NT2/D1 (cell line): Measurements from ENCODE around the gene GRAMD2B.

Source experiments
- DNase-seq: peaks from one replicate; pipeline ENCODE4 v3.0.0-alpha.2; 2011; ENCODE audit warnings: low read depth, low spot score
- H3K27me3 ChIP-seq: 2 replicates; pipeline ENCODE4 v1.6.0; 2011; ENCODE audit warnings: mild to moderate bottlenecking; ENCODE audit not compliant: insufficient read length, insufficient read depth
- H3K36me3 ChIP-seq: 2 replicates; pipeline ENCODE4 v1.6.1; 2011; ENCODE audit warnings: mild to moderate bottlenecking, low read length, mixed read lengths; ENCODE audit not compliant: insufficient read depth, insufficient read length
- H3K4me1 ChIP-seq: 2 replicates; pipeline ENCODE4 v1.5.1; 2011; ENCODE audit not compliant: insufficient read depth, insufficient read length
- H3K4me3 ChIP-seq: 2 replicates; pipeline ENCODE4 v1.5.1; 2011; ENCODE audit warnings: low read depth; ENCODE audit not compliant: insufficient read length
- H3K9ac ChIP-seq: 2 replicates; pipeline ENCODE4 v1.6.0; 2011; ENCODE audit warnings: low read depth; ENCODE audit not compliant: insufficient read length
- H3K9me3 ChIP-seq: 2 replicates; pipeline ENCODE4 v1.5.1; 2011; ENCODE audit warnings: mild to moderate bottlenecking, low read length; ENCODE audit not compliant: insufficient read depth
- SUZ12 ChIP-seq: IDR thresholded peaks from 2 replicates; pipeline ENCODE4 v1.6.1; 2011; ENCODE audit not compliant: insufficient read length, insufficient read depth; ENCODE audit errors: extremely low read depth
- YY1 ChIP-seq: IDR thresholded peaks from 2 replicates; pipeline ENCODE4 v1.6.1; 2011; ENCODE audit not compliant: insufficient read length, insufficient read depth
- ZNF274 ChIP-seq: IDR thresholded peaks from 2 replicates; pipeline ENCODE4 v1.6.1; 2011; ENCODE audit warnings: mild to moderate bottlenecking, low read depth, low read length

The GRAMD2B gene

GRCh38 chr5:126480824-126481223, 57.6 kb downstream of the GRAMD2B start:
- Histone ChIP-seq H3K27me3 (no peaks in the 10 kb centered on the region), H3K4me3 (no peak overlapping the region), H3K36me3 (peaks cover 5% of the 10 kb centered on the region), H3K9ac (no peak overlapping the region), H3K9me3 (no peaks in the 10 kb centered on the region), H3K4me1 (no peaks in the 10 kb centered on the region)
- TF ChIP-seq ZNF274: no peak
- TF ChIP-seq SUZ12: no peak
- no peak for TF ChIP-seq YY1
- no peak for DNase-seq

- Histone ChIP-seq H3K4me1 (no peaks in the 10 kb centered on the region), H3K9ac (no peak overlapping the region), H3K27me3 (no peaks in the 10 kb centered on the region), H3K36me3 (peaks cover 5% of the 10 kb centered on the region), H3K4me3 (no peak overlapping the region), H3K9me3 (no peaks in the 10 kb centered on the region)
- no peak for DNase-seq
- TF ChIP-seq SUZ12 (no peak), YY1 (no peak), ZNF274 (no peak)
Measured at GRCh38 chr5:126481243-126481642, 58.0 kb downstream of the GRAMD2B start.

GRCh38 chr5:126482591-126482990, 59.4 kb downstream of the GRAMD2B start:
- peaks cover 12% of the 10 kb centered on the region for H3K36me3 ChIP-seq
- DNase-seq: no peak
- no peaks in the 10 kb centered on the region for H3K9me3 ChIP-seq

GRCh38 chr5:126483156-126483555, 59.9 kb downstream of the GRAMD2B start:
- Histone ChIP-seq H3K4me3 (no peak overlapping the region), H3K36me3 (peaks cover 12% of the 10 kb centered on the region), H3K27me3 (no peaks in the 10 kb centered on the region), H3K4me1 (no peaks in the 10 kb centered on the region), H3K9me3 (no peaks in the 10 kb centered on the region), H3K9ac (no peak overlapping the region)
- no peak for TF ChIP-seq ZNF274
- TF ChIP-seq SUZ12: no peak
- TF ChIP-seq YY1: no peak
- DNase-seq: no peak

More at GRCh38 chr5:126482591-126482990, 59.4 kb downstream of the GRAMD2B start:
- Histone ChIP-seq H3K27me3 (no peaks in the 10 kb centered on the region), H3K4me3 (no peak overlapping the region), H3K9ac (no peak overlapping the region), H3K4me1 (no peaks in the 10 kb centered on the region)
- TF ChIP-seq YY1 (no peak), ZNF274 (no peak), SUZ12 (no peak)

GRCh38 chr5:126484253-126484652, 61.0 kb downstream of the GRAMD2B start:
- TF ChIP-seq YY1: no peak
- H3K27me3 ChIP-seq: no peaks in the 10 kb centered on the region
- no peaks in the 10 kb centered on the region for H3K9me3 ChIP-seq
- H3K36me3 ChIP-seq: peaks cover 12% of the 10 kb centered on the region
- DNase-seq: no peak
- no peaks in the 10 kb centered on the region for H3K4me1 ChIP-seq
- H3K4me3 ChIP-seq: no peak overlapping the region
- no peak overlapping the region for H3K9ac ChIP-seq

- DNase-seq: no peak
- TF ChIP-seq ZNF274 (no peak), SUZ12 (no peak), YY1 (no peak)
- no peak overlapping the region for H3K4me3 ChIP-seq
- H3K9ac ChIP-seq: no peak overlapping the region
- no peaks in the 10 kb centered on the region for H3K4me1 ChIP-seq
- H3K27me3 ChIP-seq: no peaks in the 10 kb centered on the region
- H3K36me3 ChIP-seq: peaks cover 12% of the 10 kb centered on the region
- no peaks in the 10 kb centered on the region for H3K9me3 ChIP-seq
Measured at GRCh38 chr5:126486332-126486731, 63.1 kb downstream of the GRAMD2B start.

- Histone ChIP-seq H3K4me3 (no peak overlapping the region), H3K36me3 (peaks cover 12% of the 10 kb centered on the region), H3K9ac (no peak overlapping the region), H3K27me3 (no peaks in the 10 kb centered on the region), H3K4me1 (no peaks in the 10 kb centered on the region), H3K9me3 (no peaks in the 10 kb centered on the region)
- TF ChIP-seq YY1 (no peak), ZNF274 (no peak), SUZ12 (no peak)
- no peak for DNase-seq
Measured at GRCh38 chr5:126487596-126487995, 64.4 kb downstream of the GRAMD2B start.

- peaks cover 12% of the 10 kb centered on the region for H3K36me3 ChIP-seq
- H3K27me3 ChIP-seq: no peaks in the 10 kb centered on the region
- no peak for DNase-seq
- no peak overlapping the region for H3K4me3 ChIP-seq
- no peak overlapping the region for H3K9ac ChIP-seq
- no peaks in the 10 kb centered on the region for H3K9me3 ChIP-seq
- no peak for TF ChIP-seq YY1
- no peak for TF ChIP-seq SUZ12
- TF ChIP-seq ZNF274: no peak
- H3K4me1 ChIP-seq: no peaks in the 10 kb centered on the region
Measured at GRCh38 chr5:126488443-126489065, 65.3 kb downstream of the GRAMD2B start.
